Stimulated activated naive CD8-positive, alpha-beta T cell treated with anti-CD3 and anti-CD28 coated beads, Interleukin-15, Interleukin-2, amounts not matched to agents 100 ng/mL and 50 ng/mL, for 24 hours (primary cell): ENCODE data around the gene FZR1.
"Not testable (repeated sequence)": the region's sequence is repeated elsewhere in the genome, so short reads cannot be mapped to it uniquely, and the experiment has no call there.

Source experiments
- H3K27ac Mint-ChIP-seq: one replicate; pipeline ENCODE4 v1.8.0; 2021; ENCODE audit warnings: mild to moderate bottlenecking, mixed read lengths
- H3K27me3 Mint-ChIP-seq: one replicate; pipeline ENCODE4 v1.8.0; 2021; ENCODE audit warnings: mixed read lengths
- H3K36me3 Mint-ChIP-seq: one replicate; pipeline ENCODE4 v1.8.0; 2021; ENCODE audit warnings: low read depth, mixed read lengths
- H3K4me1 Mint-ChIP-seq: one replicate; pipeline ENCODE4 v1.8.0; 2021; ENCODE audit warnings: low read depth, mixed read lengths
- H3K4me3 Mint-ChIP-seq: one replicate; pipeline ENCODE4 v1.8.0; 2021; ENCODE audit warnings: mild to moderate bottlenecking, mixed read lengths
- H3K9me3 Mint-ChIP-seq: one replicate; pipeline ENCODE4 v1.8.0; 2021; ENCODE audit warnings: mixed read lengths

Gene FZR1

DNA sequence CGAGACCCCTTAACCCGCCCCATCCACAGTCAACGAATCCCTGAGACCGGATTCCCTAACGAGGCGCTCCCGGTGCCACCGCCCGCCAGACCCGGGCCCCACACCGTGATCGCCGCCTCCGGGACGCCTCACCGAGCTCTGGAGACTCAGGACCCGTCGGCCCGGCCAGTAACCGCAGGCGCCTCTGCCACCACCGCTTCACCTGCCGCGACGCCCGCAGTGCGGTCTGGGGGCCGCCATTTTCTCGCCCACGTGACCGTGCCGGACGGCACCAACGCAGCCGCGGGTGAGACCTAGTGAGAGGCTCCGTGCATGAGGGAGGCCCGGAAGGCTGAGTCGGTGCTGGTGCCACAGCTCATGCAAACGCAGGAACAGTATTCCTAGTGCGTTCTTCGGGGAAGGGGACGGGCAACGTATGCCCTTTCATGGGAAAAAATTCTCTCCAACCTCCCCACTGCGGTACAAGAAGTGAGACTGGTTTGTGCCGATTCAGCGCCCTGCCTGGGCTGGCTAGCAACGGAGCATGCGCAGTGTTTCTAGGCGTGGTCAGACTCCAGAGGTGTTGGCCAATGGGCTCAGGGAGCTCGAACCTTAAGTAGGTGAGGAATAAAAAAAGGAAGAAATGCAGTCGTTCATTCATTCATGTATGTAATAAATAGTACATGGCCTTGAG, 5.5 kb upstream of the FZR1 start, which contains the start of gene DOHH:
TSS of gene DOHH (minus strand) at position 246 of the 673 bp plus-strand sequence. CDS start 3,860 bp downstream, outside the sequence.
- Mint-ChIP-seq H3K27ac (peak within 1 kb of the TSS; percentile 98), H3K9me3 (no peaks in the 10 kb centered on the region), H3K27me3 (no peaks in the 10 kb centered on the region), H3K36me3 (peaks cover 18% of the 10 kb centered on the region), H3K4me1 (peaks cover 33% of the 10 kb centered on the region), H3K4me3 (peak within 1 kb of the TSS; percentile 92)

- Mint-ChIP-seq H3K36me3 (peaks cover 13% of the 10 kb centered on the region), H3K4me3 (no peak overlapping the region)
These were observed 4.3 kb upstream of the FZR1 start for GRCh38 chr19:3501780-3502179.

GRCh38 chr19:3503036-3503572, 3.0 kb upstream of the FZR1 start:
- peaks cover 44% of the 10 kb centered on the region for H3K4me1 Mint-ChIP-seq
- H3K36me3 Mint-ChIP-seq: peaks cover 3% of the 10 kb centered on the region
- H3K27ac Mint-ChIP-seq: no peak overlapping the region
- no peak overlapping the region for H3K4me3 Mint-ChIP-seq
- H3K9me3 Mint-ChIP-seq: no peaks in the 10 kb centered on the region
- H3K27me3 Mint-ChIP-seq: no peaks in the 10 kb centered on the region

More at GRCh38 chr19:3501780-3502179, 4.3 kb upstream of the FZR1 start:
- peaks cover 37% of the 10 kb centered on the region for H3K4me1 Mint-ChIP-seq
- no peak overlapping the region for H3K27ac Mint-ChIP-seq
- H3K27me3 Mint-ChIP-seq: no peaks in the 10 kb centered on the region
- H3K9me3 Mint-ChIP-seq: no peaks in the 10 kb centered on the region

- H3K27ac Mint-ChIP-seq: no peak overlapping the region
These were observed 1.4 kb upstream of the FZR1 start for GRCh38 chr19:3504735-3505134.

DNA sequence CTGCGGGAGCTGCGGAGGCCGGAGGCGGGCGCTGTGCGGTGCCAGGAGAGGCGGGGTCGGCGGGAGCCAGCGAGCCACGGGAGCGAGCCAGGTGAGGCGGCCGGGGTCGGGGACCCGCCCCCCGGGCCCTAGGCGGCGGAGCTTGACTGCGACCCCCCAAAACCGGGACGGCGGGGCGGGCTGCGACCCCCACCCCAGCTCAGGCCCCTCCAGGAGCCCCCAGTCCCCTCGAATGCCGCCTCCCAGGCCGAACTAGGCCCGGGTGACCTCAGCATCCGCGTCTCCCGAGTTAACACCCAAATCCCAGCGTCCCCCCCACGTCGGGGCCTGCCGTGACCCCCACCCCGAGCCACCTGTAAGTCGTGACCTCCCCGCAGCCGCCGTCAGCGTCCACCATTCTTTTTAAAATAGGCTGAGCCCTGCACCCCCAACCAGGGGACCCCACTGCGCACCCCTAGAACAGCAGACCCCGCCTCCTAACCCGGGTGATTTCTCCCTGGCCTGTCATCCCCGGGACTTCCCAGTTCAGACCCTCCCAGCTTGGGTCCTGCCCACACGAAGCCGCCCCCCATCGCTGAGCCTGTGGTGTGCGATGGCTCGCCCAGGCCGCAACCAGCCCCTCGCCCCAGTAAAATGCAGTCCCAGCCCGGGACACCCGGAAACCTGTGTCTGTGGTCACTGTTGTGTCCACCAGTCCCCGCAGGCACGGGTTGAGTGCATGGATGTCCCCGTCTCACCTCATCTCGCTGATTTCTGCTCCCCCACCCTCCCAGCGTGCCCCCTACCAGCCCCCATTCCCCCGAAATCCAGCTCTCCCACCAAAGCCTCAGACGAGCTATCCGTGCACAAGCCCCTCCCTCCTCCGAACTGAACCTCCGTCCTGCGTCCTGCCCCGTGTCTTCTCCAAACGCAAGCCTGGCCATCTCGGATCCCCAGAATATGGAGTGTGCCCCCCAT, 551 bp downstream of the FZR1 start:
- Mint-ChIP-seq H3K9me3 (no peaks in the 10 kb centered on the region), H3K4me3 (peak overlapping the region; percentile 88), H3K27me3 (no peaks in the 10 kb centered on the region), H3K4me1 (peaks cover 48% of the 10 kb centered on the region), H3K36me3 (peaks cover 12% of the 10 kb centered on the region), H3K27ac (peak overlapping the region; percentile 82)

More at GRCh38 chr19:3504735-3505134, 1.4 kb upstream of the FZR1 start:
- peaks cover 53% of the 10 kb centered on the region for H3K4me1 Mint-ChIP-seq
- H3K27me3 Mint-ChIP-seq: no peaks in the 10 kb centered on the region
- no peaks in the 10 kb centered on the region for H3K9me3 Mint-ChIP-seq
- peak overlapping the region; percentile 94 for H3K4me3 Mint-ChIP-seq
- H3K36me3 Mint-ChIP-seq: peaks cover 11% of the 10 kb centered on the region

DNA sequence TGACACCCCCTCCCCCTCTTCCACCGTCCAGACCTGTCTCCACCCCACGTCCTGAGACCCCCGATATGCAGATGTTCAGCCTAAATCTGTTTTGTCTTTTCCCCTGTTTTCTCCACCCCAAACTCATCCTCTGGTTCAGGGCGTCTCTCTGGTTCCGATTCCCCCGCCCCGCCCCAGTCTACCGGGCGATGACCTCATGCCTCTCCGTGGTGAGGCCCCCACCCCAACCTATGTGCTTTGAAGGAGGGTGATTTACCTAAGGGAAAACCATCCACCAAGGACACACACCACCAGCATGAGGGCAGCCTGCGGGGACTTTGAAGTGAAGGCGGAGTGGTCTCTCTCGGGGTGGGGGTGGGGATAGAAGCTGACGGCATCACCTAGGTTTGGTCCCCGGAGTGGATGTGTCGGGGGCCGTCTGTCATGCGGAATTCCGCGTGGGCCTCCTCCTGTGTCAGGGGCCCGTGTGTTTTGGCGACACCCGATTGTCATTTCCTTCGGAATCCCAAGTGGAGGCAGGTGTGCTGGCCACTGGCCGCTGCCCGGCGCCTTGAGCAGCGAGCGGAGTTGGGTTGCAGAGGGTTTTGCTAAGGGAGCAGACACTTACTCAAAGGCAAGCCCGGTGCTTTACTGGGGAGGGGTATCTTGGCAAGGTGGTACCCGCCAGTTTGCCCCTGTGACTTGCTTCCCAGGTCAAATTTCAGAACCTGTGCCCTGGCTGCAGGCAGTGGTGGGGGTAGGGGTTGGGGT, 1.4 kb downstream of the FZR1 start:
- Mint-ChIP-seq H3K27ac (peak overlapping the region; percentile 82), H3K4me3 (peak overlapping the region; percentile 88), H3K4me1 (peaks cover 51% of the 10 kb centered on the region), H3K9me3 (no peaks in the 10 kb centered on the region), H3K27me3 (no peaks in the 10 kb centered on the region), H3K36me3 (peaks cover 12% of the 10 kb centered on the region)

DNA sequence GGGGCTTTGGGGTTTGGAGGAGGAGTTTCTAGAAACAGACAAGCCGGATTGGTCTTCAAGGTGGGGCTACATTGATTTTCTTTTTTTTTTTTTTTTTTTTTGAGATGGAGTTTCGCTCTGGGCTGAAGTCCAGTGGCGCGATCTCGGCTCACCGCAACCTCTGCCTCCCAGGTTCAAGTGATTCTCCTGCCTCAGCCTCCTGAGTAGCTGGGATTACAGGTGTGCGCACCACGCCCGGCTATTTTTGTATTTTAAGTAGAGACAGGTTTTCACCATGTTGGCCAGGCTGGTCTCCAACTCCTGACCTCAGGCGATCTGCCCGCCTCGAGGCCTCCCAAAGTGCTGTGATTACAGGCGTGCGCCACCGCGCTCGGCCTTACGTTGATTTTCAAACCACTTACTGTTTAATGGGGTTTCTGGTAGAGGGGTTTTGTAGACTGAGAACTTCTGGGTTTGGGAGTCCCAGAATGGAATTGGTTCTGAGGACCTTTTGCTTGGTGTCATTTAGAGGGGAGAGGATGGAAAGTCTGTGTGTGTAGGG, 2.1 kb downstream of the FZR1 start:
- peaks cover 51% of the 10 kb centered on the region for H3K4me1 Mint-ChIP-seq
- peak overlapping the region; percentile 19 for H3K4me3 Mint-ChIP-seq
- H3K27ac Mint-ChIP-seq: peak overlapping the region; percentile 67
- not testable (repeated sequence) for H3K27me3 Mint-ChIP-seq, H3K9me3 Mint-ChIP-seq
- peaks cover 12% of the 10 kb centered on the region for H3K36me3 Mint-ChIP-seq

- Mint-ChIP-seq H3K27me3 (no peaks in the 10 kb centered on the region), H3K36me3 (peaks cover 12% of the 10 kb centered on the region), H3K4me3 (peak overlapping the region; percentile 47), H3K4me1 (peaks cover 55% of the 10 kb centered on the region), H3K27ac (peak overlapping the region; percentile 78), H3K9me3 (no peaks in the 10 kb centered on the region)
These were observed 2.8 kb downstream of the FZR1 start for GRCh38 chr19:3508771-3509535.

GRCh38 chr19:3509566-3509989, 3.5 kb downstream of the FZR1 start:
- H3K36me3 Mint-ChIP-seq: peaks cover 12% of the 10 kb centered on the region
- H3K4me3 Mint-ChIP-seq: peak overlapping the region; percentile 47
- H3K4me1 Mint-ChIP-seq: peaks cover 54% of the 10 kb centered on the region
- no peaks in the 10 kb centered on the region for H3K27me3 Mint-ChIP-seq
- H3K27ac Mint-ChIP-seq: peak overlapping the region; percentile 78
- H3K9me3 Mint-ChIP-seq: no peaks in the 10 kb centered on the region

- no peaks in the 10 kb centered on the region for H3K9me3 Mint-ChIP-seq
- H3K36me3 Mint-ChIP-seq: peaks cover 12% of the 10 kb centered on the region
- peaks cover 54% of the 10 kb centered on the region for H3K4me1 Mint-ChIP-seq
- H3K27me3 Mint-ChIP-seq: no peaks in the 10 kb centered on the region
- H3K4me3 Mint-ChIP-seq: no peak overlapping the region
- H3K27ac Mint-ChIP-seq: no peak overlapping the region
These were observed 4.6 kb downstream of the FZR1 start for GRCh38 chr19:3510727-3511126.

GRCh38 chr19:3511506-3512251, 5.6 kb downstream of the FZR1 start:
- Mint-ChIP-seq H3K27ac (no peak overlapping the region), H3K4me1 (peaks cover 60% of the 10 kb centered on the region), H3K27me3 (no peaks in the 10 kb centered on the region), H3K4me3 (no peak overlapping the region), H3K36me3 (peaks cover 12% of the 10 kb centered on the region), H3K9me3 (no peaks in the 10 kb centered on the region)

- peaks cover 12% of the 10 kb centered on the region for H3K36me3 Mint-ChIP-seq
- H3K9me3 Mint-ChIP-seq: no peaks in the 10 kb centered on the region
- peaks cover 57% of the 10 kb centered on the region for H3K4me1 Mint-ChIP-seq
- H3K4me3 Mint-ChIP-seq: no peak overlapping the region
- no peaks in the 10 kb centered on the region for H3K27me3 Mint-ChIP-seq
- no peak overlapping the region for H3K27ac Mint-ChIP-seq
These were observed 6.6 kb downstream of the FZR1 start for GRCh38 chr19:3512562-3513228.
